Uterus (tissue), 2 donors: ENCODE results near the gene CDKL4.

Experiments
- CTCF ChIP-seq, 4 experiments: fragments of 200-600 bp in 2 of 4; fragments of 450-650 bp in 2 of 4; sonication (generic) in 2 of 4; IDR thresholded peaks; one replicate each; pipeline ENCODE4 v1.5.1; 2016 to 2019; ENCODE audit warnings: antibody characterized with exemption in 4 of 4, mild to moderate bottlenecking in 2 of 4, moderate library complexity in 1 of 4
- POLR2A ChIP-seq, 2 donors: fragments of 450-650 bp; IDR thresholded peaks; one replicate each; pipeline ENCODE4 v1.6.1; 2016; ENCODE audit warnings: antibody characterized with exemption in 2 of 2, mild to moderate bottlenecking in 1 of 2, moderate library complexity in 1 of 2

GRCh38 chr2:39152504-39152903, 91.3 kb downstream of the CDKL4 start:
- TF ChIP-seq CTCF (IDR thresholded peaks at IDR 0.05) (no peak), POLR2A (IDR thresholded peaks at IDR 0.05) (no peak)
